Aorta (tissue), 5 donors: ENCODE measurements around the gene CD209. TPM values are rescaled to one million over a fixed set of nuclear protein-coding genes. Genes with fewer than 3 reads are reported as not detected.

Experiments used
- ATAC-seq: fragments of 200-7000 bp; cut with Tn5 transposase; one replicate; pipeline ENCODE4 v1.9.1; 2022; ENCODE audit warnings: moderate library complexity; ENCODE audit not compliant: low FRiP score
- DNase-seq, 2 donors: peaks; one replicate each; pipeline ENCODE4 v3.0.0-alpha.2; 2020
- H3K27ac ChIP-seq, 2 donors: one replicate each; pipeline ENCODE4 v1.5.1; 2013; ENCODE audit warnings: low read length in 2 of 2, mild to moderate bottlenecking in 2 of 2, moderate library complexity in 2 of 2, control low read depth in 1 of 2, inconsistent platforms in 1 of 2, low read depth in 1 of 2
- H3K27me3 ChIP-seq, 2 donors: one replicate each; pipeline ENCODE4 v1.6.1; 2013; ENCODE audit warnings: control low read depth in 1 of 2, low read length in 1 of 2, mild to moderate bottlenecking in 1 of 2, moderate library complexity in 1 of 2; ENCODE audit not compliant: insufficient read depth in 2 of 2, control insufficient read depth in 1 of 2
- H3K36me3 ChIP-seq, 2 donors: one replicate each; pipeline ENCODE4 v1.6.1; 2013; ENCODE audit warnings: control low read depth in 1 of 2, low read length in 1 of 2, mild to moderate bottlenecking in 1 of 2; ENCODE audit not compliant: insufficient read depth in 2 of 2, control insufficient read depth in 1 of 2
- H3K4me1 ChIP-seq, 2 donors: one replicate each; pipeline ENCODE4 v1.6.1; 2013; ENCODE audit warnings: low read length in 2 of 2, control low read depth in 1 of 2, mild to moderate bottlenecking in 1 of 2, moderate library complexity in 1 of 2; ENCODE audit not compliant: insufficient read depth in 2 of 2, control insufficient read depth in 1 of 2
- H3K4me3 ChIP-seq, 2 donors: one replicate each; pipeline ENCODE4 v1.5.1; 2013; ENCODE audit warnings: low read length in 2 of 2, control low read depth in 1 of 2, mild to moderate bottlenecking in 1 of 2
- H3K9me3 ChIP-seq: one replicate; pipeline ENCODE4 v1.6.1; 2013; ENCODE audit warnings: mild to moderate bottlenecking, low read length; ENCODE audit not compliant: control insufficient read depth
- WGBS, 2 donors: extraction: QIAGEN DNeasy Blood & Tissue Kit; methylation state at CpG; one replicate each; pipeline ENCODE4 v1.1.7; 2013; 5-methylcytosine and 5-hydroxymethylcytosine counted together
- intact Hi-C, 2 donors: fragments of 100-400 bp; cut with DNase I; formaldehyde crosslinking; loops; one replicate each; pipeline versions ENCODE4 v1.14.2 to v1.15.0; 2022
- polyA plus RNA-seq, 2 donors: library from polyadenylated mRNA; stranded (reverse); fragments of 200-250 nt; gene quantifications; one replicate each; pipeline ENCODE4 v1.2.3, GENCODE V29; 2013
- total RNA-seq, 2 donors: library from RNA; stranded (reverse); fragmentation: NEBNext Ultra II Directional; extraction: Animal tissue kit (Norgen Biotek cat#: 25700); gene quantifications; one replicate each; pipeline ENCODE4 v1.2.1, GENCODE V29; 2021
- donor health status: healthy with polysubstance abuse.
- donor health status: Bipolar disorder and iron deficiency.
- donor health status: DM: no; HTN: no; CAD: no.
- donor health status: DM: no; HTN: no; CAD: no.
- donor health status: DM: yes; HTN: yes; CAD: no.

CD209 gene
- total and polyA plus RNA-seq, 4 donors, result 1.0 to 63.9 (median 11.2) TPM

DNA sequence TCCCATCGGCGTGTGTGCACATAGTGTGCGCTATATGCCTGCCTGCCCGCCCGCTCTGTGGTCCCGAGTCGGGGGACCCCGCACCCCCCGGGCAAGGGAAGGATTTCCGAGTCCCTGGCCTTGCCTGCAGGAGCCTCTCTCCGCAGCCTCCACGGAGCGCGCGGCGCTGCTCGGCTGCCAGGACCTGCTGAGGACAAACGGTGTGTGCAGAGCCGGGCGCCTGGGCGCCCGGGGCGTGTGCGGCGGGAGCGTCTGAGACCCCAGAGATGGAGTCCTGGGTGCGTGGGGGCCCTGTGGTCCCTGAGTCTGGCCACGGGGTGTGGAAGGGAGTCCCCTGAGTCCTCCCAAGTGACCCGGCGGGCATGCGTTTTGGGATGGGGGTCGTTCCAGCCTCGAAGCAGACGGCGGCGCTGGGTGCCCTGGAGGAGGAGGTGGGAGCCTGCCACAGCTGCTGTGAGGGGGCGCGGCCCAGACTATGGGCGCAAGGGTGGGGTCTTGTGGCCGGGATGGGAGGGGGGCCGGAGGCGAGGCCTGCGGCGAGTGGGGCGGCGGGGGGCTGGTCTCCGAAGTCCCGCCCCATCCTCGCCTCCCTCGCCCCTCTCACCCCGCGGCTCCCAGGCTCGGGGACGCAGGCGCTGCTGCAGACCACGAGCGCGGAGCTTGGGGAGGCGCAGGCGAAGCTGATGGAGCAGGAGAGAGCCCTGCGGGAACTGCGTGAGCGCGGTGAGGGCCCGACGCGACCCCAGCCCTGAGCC is 41.0 kb upstream of the CD209 start:
- Histone ChIP-seq H3K27ac (no peak overlapping the region), H3K4me1 (no peaks in the 10 kb centered on the region), H3K36me3 (no peaks in the 10 kb centered on the region), H3K4me3 (no peak overlapping the region), H3K27me3 (no peaks in the 10 kb centered on the region), H3K9me3 (no peaks in the 10 kb centered on the region)
- DNase-seq, result no peak
- 2 to 3% methylated on average over 41 to 67 of the region's 67 CpGs for WGBS, 2 donors
- peak; percentile 41 for ATAC-seq
- intact Hi-C loops, result no loop called here

DNA sequence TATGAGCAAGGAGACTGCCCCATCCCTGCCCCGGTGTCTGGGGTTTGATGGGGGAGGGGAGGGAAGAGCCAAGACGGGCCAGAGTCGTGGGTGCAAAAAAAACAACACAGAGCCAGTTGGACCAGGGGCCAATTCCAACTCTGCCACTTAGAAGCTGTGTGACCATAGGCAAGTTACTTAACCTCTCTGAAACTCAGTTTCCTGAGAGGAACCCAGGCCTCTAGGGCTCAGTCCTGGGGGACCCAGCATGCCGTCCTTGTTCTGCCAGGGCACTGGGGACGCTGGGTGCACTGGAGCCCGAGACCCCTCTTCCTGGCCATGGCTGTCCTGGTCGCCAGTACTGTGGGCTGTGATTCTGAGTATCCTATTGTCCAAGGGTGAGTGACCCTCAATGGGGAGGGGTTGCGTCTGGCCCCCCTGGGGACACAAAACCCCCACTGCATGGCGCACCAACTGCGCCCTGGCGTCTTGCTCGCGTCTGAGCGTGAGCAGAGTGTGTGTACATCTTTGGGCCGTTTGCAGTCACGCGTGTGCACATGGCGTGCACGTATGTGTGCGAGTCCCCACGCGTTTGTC is 40.4 kb upstream of the CD209 start:
- peak; percentile 36 for ATAC-seq
- no peak for DNase-seq
- Histone ChIP-seq H3K27me3 (no peaks in the 10 kb centered on the region), H3K9me3 (no peaks in the 10 kb centered on the region), H3K36me3 (no peaks in the 10 kb centered on the region), H3K27ac (no peak overlapping the region), H3K4me1 (no peaks in the 10 kb centered on the region), H3K4me3 (no peak overlapping the region)
- intact Hi-C loops, result no loop called here
- WGBS, 2 donors, result 7 to 8% methylated on average over 22 of the region's 22 CpGs

DNA sequence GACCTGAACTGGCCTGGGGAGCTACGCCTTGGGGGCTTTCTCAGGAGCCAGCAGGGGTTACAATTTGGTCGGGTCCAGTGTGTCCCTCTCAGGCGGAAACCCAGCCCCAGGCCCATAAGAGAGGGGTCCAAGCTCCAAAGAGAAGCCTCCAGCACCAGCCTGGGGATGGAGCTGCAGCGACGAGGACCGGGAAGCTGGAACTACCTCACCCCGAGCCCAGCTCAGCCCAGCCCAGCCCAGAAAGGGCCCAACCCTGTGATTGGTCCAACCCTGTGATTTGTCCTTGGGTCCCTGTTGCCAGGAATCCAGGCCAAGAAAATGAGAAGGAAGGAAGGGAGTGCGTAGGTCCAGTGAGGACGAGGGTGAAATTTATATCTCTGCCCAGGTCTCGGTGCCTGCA is 39.8 kb upstream of the CD209 start:
- Histone ChIP-seq H3K4me3 (no peak overlapping the region), H3K4me1 (no peaks in the 10 kb centered on the region), H3K27ac (no peak overlapping the region), H3K27me3 (no peaks in the 10 kb centered on the region), H3K36me3 (no peaks in the 10 kb centered on the region), H3K9me3 (no peaks in the 10 kb centered on the region)
- ATAC-seq (peak; percentile 20), DNase-seq (peak in 1 of 2 donors; percentile 73)
- intact Hi-C loops, result no loop called here
- 11 to 14% methylated on average over 10 of the region's 10 CpGs for WGBS, 2 donors

DNA sequence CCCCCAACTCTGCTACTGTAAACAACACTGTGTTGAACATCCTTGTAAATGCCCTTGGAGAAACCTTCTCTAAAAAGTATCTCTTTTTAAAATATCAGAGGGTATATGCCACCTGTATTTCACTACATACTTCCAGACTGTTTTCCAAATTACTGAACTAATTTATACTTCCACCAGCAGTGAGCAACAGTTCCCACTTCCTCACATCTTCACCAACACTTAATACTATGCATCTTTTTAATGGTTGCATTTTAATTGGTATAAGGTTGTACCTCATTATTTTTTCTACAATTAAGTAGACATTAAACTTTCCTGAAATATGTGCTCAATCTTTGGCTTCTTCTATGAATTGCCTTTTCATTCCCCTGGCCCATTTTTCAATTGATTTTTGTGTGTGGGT is 37.5 kb upstream of the CD209 start:
- no peak for DNase-seq
- intact Hi-C loops, result no loop called here
- Histone ChIP-seq H3K27me3 (no peaks in the 10 kb centered on the region), H3K4me3 (no peak overlapping the region), H3K27ac (no peak overlapping the region), H3K9me3 (no peaks in the 10 kb centered on the region), H3K36me3 (no peaks in the 10 kb centered on the region), H3K4me1 (no peaks in the 10 kb centered on the region)
- no peak for ATAC-seq

DNA sequence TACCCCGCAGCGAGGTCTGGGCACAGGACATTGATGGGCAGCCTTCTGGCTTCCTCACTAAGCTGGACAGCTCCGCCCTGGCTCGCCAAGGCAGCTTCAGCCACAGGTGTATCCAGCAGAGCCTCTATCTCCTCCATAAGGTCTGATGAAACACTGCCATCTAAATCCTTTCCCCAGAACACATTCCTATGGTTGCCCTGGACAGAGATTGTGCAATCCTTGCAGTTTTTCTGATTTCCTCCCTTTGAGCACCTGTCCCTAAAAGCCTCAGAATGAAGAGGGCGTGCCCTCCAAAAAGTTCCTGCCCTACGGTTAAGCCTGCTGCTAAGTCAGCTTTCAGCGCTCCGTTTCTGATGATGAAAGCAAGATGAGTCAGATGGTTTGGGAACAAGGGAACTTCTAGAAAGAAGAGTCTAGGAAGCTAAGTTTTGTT is 36.7 kb upstream of the CD209 start:
- no peaks in the 10 kb centered on the region for H3K27me3 ChIP-seq
- ATAC-seq, result no peak
- no peaks in the 10 kb centered on the region for H3K4me1 ChIP-seq
- intact Hi-C loops, result no loop called here
- no peaks in the 10 kb centered on the region for H3K36me3 ChIP-seq
- H3K9me3 ChIP-seq, result peaks cover 3% of the 10 kb centered on the region
- no peak for DNase-seq
- H3K27ac ChIP-seq, result no peak overlapping the region
- no peak overlapping the region for H3K4me3 ChIP-seq
- 32 to 35% methylated on average over 8 of the region's 8 CpGs for WGBS, 2 donors

DNA sequence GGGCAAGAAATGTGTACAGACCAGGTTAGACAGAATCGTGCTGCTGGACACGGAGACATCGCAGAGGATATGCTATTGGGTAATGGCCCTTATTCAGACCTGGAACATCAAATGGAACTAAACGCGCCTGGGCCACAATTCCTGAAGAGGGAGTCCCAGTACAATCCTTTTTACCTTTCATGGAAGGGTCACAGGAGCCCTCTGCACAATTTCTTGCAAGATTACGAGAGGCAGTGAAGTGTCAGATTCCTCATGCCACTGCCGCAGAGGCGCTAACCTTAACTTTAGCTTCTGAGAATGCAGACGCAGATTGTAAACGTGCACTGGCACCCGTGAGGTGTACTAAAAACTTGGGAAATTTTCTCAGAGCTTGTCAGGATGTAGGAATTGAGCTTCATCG is 33.8 kb upstream of the CD209 start:
- DNase-seq, result no peak
- H3K27ac ChIP-seq, result no peak overlapping the region
- 44 to 47% methylated on average over 12 of the region's 12 CpGs for WGBS, 2 donors
- H3K9me3 ChIP-seq, result peaks cover 3% of the 10 kb centered on the region
- no peaks in the 10 kb centered on the region for H3K4me1 ChIP-seq
- no peaks in the 10 kb centered on the region for H3K27me3 ChIP-seq
- intact Hi-C loops, result no loop called here
- ATAC-seq, result no peak
- H3K36me3 ChIP-seq, result no peaks in the 10 kb centered on the region
- no peak overlapping the region for H3K4me3 ChIP-seq

DNA sequence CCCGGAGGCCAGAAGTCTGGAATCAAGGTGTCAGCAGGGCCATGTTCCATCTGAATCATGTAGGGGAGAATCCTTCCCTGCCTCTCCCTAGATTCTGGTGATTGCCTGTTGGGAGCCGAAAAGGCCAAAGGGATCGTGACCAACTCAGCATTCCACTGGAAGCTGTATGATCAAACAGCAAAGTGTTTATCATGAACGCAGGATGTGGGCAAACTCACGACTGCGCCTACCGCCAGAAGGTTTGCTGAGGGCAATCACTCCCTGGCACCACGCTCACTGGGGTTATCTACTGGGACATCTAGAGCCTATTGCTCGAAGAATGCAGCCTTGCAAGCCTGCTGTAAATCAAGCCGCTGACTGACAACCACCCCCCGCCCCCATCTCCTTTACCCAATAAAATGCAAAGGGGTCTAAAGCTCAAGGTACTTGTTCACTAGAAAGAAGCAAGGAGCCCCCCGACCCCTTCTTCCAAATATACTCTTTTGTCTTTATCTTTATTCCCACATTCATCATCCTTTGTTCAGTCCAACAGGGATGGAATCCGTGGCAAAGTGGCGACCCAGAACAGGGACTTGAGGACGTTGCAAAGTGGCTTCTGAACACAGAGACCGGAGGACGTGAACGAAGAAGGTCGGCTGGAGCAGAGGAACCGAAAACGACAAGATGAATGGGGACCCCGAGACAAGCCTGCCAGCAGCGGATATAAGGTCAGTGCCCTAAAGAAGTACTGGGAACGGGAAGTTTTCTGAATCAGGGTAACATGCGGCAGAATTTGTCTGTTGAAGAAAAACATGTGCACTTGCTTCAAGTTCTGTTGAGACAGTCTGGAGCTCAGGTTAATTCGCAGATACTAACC is 32.5 kb upstream of the CD209 start:
- intact Hi-C loops, result no loop called here
- no peak overlapping the region for H3K4me3 ChIP-seq
- no peak overlapping the region for H3K27ac ChIP-seq
- ATAC-seq (no peak), DNase-seq (no peak)
- H3K36me3 ChIP-seq, result no peaks in the 10 kb centered on the region
- H3K9me3 ChIP-seq, result peaks cover 4% of the 10 kb centered on the region
- WGBS, 2 donors, result 79 to 86% methylated on average over 26 of the region's 26 CpGs
- H3K4me1 ChIP-seq, result no peaks in the 10 kb centered on the region
- H3K27me3 ChIP-seq, result no peaks in the 10 kb centered on the region

DNA sequence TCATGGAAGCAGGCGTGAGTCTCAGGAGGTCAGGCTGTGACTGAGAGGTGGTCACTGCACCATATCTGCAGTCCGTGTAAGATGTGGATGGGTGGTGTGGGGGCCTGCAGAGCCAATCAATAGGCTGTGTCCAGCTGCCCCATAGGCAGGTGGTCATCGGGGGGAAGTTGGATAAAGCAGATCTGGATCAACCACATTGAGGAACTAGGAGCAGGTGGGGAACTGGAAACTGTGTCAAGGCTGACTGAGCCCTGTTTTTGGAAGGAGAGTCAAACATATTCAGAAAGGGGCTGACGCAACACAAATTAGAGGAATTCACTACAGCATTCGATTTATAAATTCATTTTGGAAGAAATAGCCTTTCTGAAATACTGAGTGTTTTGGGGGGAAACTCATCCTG is 30.7 kb upstream of the CD209 start:
- intact Hi-C loops, result no loop called here
- Histone ChIP-seq H3K27me3 (no peaks in the 10 kb centered on the region), H3K9me3 (peaks cover 4% of the 10 kb centered on the region), H3K4me3 (no peak overlapping the region), H3K4me1 (no peaks in the 10 kb centered on the region), H3K27ac (no peak overlapping the region), H3K36me3 (no peaks in the 10 kb centered on the region)
- WGBS, 2 donors, result 62 to 72% methylated on average over 5 of the region's 5 CpGs
- ATAC-seq (no peak), DNase-seq (no peak)
